GM20431 (cell line): ENCODE data around the gene PDZD4.

ENCODE experiments used
- in situ Hi-C: fragments of 300-500 bp; cut with MseI, MboI; formaldehyde crosslinking; loops from one replicate; pipeline ENCODE4 v1.15.0; 2020; ENCODE audit warnings: low sequenced_read_pairs; ENCODE audit not compliant: unreplicated experiment

The PDZD4 gene

DNA sequence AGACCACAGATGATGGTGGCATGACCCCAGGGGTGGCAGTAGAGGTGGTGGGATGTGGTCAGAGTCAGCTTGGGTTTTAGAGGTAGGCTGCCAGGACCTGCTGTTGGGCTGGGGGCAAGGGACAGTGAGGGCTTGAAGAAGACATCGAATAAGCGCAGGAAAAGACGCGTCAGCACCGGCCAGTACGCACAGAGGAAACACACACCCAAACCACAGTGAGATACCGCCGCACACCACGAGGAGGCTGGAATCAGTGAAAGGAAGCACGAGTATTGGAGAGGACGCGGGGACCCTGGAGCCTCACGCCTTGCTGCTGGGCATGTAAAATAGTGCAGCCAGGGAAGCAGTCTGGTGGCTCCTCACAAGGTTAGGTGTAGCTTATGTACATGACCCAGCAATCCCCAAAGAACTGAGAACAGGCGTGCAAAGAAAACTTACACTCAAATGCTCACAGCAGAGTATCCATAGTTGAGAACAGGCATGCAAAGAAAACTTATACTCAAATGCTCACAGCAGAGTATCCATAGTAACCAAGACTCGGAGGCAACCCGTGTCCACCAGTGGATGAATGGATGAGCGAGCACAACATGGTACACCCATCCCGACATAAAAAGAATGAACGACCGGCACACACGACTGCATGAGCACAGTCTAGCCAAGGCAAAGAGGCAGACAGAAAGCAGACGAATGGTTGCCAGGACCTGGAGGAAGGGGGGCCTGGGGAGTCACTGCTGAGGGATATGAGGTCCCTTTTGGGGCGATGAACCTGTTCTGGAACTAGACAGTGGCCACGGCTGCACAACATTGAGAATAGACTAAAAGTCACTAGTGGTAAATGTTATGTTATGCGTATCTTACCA, 13.3 kb downstream of the PDZD4 start:
- in situ Hi-C loops = no loop called here

DNA sequence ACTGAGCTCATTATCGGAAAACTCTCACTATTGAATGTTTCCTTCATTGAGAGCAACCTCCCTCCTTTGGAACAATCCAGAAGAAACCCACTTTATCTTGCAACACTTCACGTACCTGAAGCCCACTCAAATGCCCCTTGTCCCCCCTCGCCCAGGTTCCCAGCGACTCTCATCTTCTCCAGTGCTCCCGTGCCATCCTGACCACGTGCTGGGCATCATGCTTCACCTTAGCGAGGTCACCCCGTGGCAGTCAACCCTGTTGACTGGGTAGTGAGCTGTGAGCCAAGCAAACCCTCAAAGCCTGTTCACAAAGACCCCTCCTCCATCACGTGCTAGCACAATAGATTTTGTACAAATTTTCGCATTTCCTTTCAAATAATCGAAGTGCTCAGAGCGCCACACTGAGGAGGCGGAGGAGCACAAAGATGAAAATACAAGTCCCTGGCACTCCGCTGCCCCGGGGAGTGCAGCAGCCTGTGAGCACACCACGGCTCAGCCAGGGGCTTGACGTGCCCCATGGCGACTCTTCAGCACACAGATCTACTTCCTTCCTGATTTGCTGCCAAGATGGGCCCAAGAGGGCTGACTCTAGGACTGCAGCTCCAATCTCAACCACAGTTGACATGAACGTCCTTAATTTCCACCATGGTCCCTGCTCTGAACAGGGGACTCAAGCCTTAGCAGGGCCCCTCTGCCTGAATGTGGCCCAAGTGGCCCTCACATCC, 15.6 kb downstream of the PDZD4 start:
- in situ Hi-C loops = no loop called here

DNA sequence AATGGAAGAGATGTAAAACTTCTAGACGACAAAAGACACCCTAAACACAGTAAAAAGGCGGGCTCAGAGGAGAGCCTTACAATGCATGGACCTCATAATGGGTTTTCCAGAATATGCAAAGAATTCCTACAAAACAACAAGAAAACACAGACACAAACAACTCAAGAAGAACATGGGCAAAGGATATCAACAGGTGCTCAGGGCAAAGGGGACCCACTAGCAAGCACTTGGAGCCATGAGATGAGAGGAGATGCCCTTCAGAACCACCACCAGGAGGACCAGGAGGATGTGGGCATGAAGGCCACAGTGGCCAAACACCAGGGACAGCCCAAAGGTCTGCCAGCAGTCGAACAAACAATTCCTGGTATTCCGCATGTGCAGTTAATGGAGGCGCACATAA, 17.2 kb downstream of the PDZD4 start:
- in situ Hi-C loops = no loop called here

DNA sequence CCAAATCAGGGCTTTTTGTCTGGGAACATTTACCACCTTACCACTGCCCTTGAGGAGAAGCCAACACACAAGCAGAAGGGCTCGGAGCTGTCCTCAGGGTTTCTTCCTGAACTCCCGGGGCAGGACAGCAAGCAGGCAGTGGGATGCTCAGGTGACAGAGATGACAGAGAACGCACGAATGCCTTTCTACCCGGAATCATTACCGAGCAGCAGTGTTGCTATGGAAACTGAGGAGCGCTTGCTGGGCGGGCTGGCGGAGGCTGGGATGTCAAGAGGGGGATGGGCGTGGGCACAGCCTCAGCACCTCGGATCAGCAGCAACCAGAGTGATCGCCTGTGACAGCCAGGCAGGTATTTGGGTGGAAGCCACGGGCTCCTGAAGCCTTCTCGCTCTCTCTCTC, 18.1 kb downstream of the PDZD4 start:
- in situ Hi-C loops = no loop called here

DNA sequence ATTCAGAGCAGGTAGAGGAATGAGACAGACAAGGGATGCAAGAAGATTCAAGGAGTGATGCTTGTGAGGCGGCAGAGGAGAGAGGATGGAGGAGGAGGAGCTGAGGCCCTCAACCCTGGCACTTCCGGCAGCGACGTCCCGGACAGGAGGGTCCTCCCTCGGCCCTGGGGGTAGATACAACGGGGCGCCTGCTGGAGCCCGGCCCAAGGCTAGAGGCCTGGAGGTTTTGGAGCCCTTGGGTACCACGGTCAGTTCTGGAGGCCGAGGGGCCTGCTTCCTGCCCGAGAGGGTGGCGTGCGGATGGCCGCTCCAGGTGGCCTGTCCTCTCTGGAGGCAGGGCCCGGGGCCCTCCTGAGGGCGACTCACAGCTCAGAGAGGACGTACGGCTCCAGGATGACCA, 22.4 kb downstream of the PDZD4 start:
- in situ Hi-C loops = no loop called here

DNA sequence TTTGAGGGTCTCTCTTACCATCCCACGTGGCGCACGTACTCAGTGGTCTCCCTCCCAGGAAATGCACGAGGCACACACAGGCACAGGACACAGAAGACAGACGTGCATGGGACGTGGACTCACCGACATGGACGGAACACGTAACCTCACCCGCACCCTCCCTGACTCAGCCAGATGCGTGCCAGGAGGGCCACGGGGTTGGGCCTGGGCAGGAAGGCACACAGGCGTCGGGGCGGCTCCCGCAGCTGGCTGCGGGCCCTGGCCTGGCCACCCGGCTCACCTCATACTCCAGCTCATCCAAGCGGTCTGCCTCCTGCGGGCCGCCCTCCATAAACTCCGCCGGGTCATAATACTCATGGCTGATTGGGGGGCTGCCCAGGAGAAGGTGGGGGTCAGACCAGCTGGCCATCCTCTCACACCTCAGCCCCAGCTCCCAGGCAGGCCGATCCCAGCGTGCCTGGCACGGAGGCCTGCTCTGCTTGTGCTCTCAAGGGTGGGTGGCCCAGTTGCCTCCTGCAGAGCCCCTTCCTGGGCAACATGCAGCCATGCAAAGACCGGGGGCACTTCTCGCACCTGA, 23.3 kb downstream of the PDZD4 start:
- in situ Hi-C loops = no loop called here

DNA sequence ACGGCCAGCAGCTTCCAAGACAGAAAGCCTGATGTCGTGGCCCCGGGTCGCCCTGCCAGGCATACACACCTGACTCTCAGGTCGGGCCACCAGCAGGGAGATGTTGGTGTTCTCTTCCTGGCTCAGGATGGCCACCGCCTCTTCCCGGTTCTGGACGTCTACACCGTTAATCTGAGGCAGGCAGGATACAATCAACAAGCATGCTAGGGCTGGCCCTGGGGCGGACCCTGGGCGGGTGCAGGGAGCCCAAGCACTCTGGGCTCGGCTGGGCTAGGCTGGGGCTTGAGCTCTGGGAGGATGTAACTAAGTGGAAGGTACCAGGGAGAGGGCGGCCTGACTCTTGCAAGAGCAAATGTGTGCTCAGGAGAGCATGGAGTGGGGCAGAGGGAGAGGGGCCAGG, 24.9 kb downstream of the PDZD4 start:
- in situ Hi-C loops = no loop called here

DNA sequence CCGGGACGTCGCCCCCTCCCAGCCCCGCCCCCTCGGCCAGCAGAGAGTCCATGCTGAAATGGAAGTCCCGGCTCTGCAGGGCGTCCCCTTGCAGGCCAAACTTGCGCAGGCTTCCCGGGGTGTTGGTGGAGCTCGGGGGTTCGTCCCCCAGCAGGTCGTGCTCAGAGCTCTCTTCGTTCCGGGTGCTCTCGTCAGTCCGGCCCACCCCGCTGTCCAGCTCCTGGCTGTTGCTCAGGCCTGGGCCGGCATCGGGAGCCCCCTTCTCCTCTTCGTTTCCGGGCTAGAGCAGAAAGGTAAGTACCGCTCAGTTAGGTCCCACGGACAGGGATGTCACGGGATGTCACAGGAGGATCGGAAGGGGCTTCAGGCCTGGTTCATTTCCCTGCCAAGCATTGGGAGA, 25.7 kb downstream of the PDZD4 start:
- in situ Hi-C loops = no loop called here

DNA sequence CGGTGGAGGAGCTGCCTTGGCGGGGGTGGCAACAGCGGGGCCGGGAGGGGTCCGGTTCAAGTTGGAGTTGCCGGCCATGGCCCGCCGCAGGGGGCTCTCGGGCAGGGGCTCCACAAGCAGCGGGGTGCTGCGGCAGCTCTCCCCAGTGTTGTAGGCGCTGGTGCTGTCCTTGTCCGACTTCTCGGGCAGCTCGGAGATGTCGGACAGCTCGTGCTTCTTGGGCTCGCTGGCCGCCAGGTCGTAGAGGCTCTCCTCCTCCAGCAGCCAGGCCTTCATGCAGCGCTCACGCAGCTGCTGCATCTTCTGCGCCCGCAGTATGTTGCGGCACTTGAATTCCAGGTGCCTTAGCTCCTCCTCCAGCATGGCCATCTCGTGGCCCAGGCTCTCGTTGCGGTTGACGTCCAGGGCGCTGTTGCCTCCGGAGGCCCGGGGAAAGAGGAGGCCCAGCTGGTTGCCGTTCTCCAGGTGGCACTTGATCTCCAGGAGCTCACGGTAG, 26.2 kb downstream of the PDZD4 start:
- in situ Hi-C loops = no loop called here

DNA sequence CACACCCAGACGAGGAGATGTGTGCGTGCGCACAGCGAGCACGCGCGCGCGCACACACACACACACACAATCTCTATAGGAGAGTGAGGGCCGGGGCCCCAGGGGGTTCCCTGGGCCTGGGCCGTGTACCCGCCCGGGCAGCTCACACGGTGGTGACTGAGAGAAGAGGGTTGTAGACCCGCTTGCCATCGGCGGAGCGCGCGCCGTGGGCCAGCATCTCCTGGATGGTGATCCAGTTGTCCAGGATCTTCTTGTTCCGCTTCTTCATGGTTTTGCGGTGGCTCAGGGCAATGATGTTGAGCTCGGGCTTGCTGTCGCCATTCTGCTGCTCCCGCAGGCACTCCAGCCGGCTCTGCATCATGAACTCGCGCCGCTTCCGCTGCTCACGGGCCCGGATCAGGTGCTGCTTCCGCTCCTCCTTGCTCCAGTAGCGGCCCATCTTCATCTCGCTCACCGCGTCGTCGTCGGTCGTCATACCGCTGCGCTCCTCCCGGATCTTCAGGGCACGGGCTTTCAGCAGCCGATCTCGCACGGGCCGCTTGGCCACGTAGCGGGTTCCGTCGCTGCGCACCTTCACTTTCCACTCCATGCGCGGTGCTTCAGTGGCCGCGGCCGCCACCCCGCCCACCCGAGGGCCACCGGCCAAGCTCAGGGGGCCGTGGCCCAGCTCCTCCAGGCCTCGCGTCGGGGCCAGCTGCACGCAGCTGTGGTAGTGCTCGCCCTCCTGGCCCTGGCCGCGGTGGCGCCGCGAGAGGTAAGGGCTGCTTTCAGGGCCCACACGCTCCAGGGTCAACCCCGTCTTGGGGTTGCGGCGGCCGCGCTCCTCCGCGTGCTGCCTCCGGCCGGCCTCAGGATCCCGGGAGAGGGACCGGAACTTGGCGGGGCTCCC, 26.9 kb downstream of the PDZD4 start:
- in situ Hi-C loops = no loop called here

DNA sequence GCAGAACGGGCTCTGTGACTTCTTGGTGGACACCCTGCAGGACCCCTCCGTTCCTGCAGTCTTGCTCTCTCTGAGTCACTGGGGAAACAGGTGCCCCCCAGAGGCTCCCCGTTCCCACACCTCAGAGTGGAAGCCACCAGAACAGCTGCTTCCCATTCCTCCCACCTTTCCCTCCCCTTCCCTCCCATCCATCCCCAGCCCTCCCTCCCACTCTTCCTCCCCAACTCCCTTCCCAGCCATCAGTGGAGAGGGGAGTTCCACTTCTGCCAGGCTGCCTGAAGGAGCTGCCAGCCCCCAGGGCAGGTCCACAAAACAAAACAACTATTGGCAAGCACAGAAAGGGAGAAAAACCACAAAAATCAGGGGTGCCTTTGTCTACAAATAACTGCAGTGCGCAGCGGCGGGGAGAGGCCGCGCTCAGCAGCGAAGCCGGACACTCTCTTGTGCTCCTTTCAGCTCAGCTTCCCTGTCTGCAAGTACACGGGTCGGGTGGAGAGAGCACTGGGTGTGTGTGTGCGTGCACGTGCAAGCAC, 27.8 kb downstream of the PDZD4 start:
- in situ Hi-C loops = no loop called here

DNA sequence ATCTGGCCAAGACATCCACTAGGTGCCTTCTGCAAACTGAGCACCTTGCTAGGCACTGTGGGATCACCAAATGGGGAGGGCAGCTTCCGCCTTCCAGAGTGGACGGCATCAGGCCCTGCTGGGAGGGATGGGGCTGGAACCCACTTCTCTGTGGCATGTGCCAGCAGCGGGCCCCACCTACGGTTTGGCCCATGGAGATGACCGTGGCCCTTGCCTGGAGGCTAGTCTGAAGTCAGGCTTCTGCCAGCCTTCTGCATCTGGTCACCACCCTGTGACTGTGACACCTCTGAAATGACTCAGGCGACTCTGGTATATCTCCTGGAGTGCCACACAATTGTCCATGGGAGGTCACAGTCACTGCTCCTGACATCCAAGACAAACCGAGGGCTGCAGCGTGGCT, 28.7 kb downstream of the PDZD4 start:
- in situ Hi-C loops = no loop called here

DNA sequence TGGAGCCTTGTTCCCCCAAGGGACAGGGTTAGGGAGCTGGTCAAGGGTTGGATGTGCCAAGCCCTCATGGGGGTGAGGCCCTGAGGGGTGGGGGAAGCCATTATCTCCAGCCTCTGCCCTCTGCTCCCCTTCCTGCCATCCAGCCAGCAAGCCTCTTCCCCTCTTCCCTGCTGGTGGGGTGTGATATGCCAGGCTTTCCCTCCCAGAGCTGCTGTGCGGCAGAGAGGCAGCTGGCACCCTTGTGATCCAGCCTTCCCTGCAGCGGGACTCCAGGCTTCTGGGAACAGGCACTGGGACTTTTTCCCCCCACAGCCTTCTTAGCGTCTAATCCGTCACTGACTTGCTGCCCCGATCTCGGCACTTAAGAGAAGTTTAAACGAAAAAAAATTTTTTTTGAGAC, 29.6 kb downstream of the PDZD4 start:
- in situ Hi-C loops = no loop called here

DNA sequence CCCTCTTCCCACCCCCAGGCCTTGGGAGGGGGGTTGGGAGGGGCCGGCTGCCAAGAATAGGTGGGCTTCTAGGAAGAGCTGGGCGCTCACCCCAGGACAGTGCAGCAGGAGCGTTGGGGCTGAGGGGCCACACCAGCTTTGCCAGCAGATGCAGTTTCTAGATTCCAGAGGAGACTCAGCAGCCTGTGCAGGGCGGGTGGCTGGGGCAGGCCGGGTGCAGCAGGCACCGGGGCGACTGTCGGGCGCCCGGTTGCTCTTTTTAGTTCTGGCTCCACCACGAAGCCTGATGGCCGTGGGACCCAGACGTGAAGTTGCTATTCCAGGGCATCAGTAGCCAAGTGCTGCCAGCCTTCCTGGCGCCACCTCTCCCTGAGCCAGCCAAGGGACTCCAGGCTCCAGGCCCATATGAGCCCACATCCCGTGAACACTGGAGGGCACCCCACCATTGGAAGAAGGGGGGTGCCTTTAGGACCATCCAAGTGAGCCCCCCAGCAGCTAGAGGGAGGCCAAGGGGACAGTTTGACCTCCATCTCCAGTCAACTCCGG, 30.1 kb downstream of the PDZD4 start:
- in situ Hi-C loops = no loop called here

DNA sequence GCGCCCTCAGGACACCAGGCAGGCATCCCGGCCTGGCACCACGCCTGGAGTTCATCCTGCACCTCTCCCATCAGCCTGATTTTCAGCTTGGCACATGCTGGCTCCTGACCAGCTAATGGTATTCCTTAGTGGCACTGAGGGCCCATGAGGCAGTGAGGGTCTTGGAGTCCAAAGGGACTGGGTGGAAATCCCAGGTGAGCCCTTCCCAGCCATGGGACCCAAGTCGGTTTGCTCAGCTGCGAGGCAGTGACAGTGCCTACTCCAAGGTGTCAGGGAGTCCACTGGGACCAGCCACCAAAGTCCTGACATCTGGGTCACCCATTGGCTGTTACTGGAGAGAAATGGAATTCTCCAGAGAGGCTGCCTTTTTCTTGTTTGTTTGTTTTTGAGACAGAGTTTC, 31.0 kb downstream of the PDZD4 start:
- in situ Hi-C loops = no loop called here

DNA sequence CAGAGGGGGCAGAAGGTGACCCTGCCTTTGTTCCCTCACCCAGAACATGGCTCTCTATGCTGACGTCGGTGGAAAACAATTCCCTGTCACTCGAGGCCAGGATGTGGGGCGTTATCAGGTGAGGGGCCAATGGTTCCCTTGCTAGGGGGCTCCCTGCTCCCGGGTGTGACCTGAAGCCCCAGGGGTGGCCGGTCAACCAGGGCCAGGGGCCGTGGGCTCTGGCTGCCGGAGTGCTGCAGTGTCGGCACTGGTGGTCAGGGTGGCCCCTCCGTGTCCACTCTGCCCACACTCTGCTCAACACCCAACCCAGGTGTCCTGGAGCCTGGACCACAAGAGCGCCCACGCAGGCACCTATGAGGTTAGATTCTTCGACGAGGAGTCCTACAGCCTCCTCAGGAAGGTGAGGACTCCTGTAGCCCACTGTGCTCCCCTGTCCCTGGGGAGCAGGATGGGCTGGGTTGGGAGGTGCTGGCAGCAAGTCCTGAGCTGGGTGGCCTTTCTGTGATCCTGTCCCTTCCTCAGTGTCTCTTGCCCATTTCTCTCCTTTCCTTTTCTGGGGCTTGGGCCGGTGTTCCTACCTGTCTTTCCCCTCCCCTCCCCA, 32.8 kb downstream of the PDZD4 start:
- in situ Hi-C loops = no loop called here

DNA sequence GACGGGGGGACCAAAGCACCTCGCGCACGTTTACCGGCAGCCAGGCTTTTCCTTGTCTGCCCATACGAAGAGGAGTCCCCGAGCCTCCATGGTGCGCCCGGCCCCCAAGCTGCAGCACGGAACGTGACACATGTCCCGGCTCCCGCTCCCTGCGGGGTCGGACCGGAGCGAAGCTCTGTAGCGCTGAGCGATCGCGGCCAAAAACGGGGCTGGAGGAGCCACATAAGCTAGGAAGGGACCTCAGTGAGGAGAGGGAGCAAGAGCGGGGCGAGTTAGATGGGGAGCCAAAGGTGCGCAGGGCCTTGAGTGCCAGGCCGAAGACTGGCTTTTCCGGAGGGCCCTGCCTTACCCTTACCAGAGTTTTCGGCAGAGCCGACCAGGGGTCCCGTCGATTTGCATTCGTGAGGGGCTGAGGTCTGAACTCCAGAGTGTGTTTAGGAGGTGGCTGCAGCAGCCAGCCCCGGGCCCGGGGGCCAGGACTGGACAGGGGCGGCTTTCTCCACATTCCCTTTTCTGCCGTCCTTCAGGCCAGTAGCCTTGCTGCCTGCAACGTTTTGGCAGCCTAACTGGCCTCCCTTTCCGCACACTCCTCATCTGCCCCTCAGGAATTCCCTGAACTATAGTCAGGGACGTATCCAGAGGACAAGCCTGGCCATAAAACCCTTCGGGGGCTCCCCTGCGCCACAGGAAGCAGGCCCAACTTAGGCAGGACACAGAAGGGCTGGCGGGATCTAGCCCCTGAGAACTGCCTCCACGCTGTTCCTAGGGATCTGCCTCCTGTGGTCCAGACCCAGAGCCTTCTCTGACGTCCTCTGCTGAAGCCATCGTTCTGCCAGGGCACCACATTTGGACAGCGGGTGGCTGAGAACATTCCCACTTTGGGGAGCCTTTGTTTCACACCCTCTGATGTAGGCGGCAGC, 35.2 kb downstream of the PDZD4 start:
- in situ Hi-C loops = no loop called here
